ENCODE data around the gene SVBP.
A peak's percentile ranks its signal among the peaks of the same experiment; 100 is the strongest.

SVBP gene

DNA sequence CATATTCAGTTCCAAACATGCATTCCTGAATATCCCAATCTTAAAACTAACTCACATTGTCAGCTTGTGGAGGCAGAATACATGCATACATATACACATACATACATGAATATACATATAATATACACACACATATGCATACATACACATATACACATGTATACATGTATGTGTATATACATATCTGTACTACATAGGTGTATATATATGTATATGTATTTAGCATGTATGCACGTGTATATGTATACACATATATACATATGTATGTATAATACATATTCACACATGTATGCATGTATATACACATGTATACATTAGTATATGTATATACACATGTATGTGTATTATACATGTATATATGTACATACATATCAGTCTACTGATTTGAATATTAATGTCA, 28.0 kb upstream of the SVBP start:
- POLR2A ChIA-PET = interaction anchor here (1.2 to 2.6 kb wide), 2 partner anchors 28 to 47 kb away, joined by 4 to 18 read pairs; partner anchors contain the start of genes ERMAP and SVBP
- CTCF ChIA-PET = interaction anchor here (0.5 to 0.7 kb wide), 2 partner anchors 54 to 247 kb away, joined by 3 read pairs; no protein-coding TSS in a partner anchor
- no peak overlapping the region for H3K4me3 ChIP-seq (ENCODE audit: low read depth, low read length)
- no peaks in the 10 kb centered on the region for H3K4me1 ChIP-seq (ENCODE audit: control insufficient read depth, insufficient read depth, low read length)
- TF ChIP-seq ZNF416 (tag by site-specific recombination; IDR thresholded peaks at IDR 0.05) (no peak), SP3 (tag by site-specific recombination; IDR thresholded peaks at IDR 0.05) (no peak), ZIC2 (tag by site-specific recombination; IDR thresholded peaks at IDR 0.05) (no peak), ZFP69B (tag by site-specific recombination; IDR thresholded peaks at IDR 0.05) (no peak), ZFHX2 (tag by site-specific recombination; conservative IDR thresholded peaks at IDR 0.05) (no peak), ZNF707 (tag by site-specific recombination; IDR thresholded peaks at IDR 0.05) (no peak), ZNF132 (tag by site-specific recombination; IDR thresholded peaks at IDR 0.05; ENCODE audit: borderline replicate concordance) (no peak), ZNF140 (tag by site-specific recombination; IDR thresholded peaks at IDR 0.05) (no peak), OVOL3 (tag by site-specific recombination; IDR thresholded peaks at IDR 0.05) (no peak), ZNF146 (tag by site-specific recombination; IDR thresholded peaks at IDR 0.05) (no peak), ZNF514 (tag by site-specific recombination; IDR thresholded peaks at IDR 0.05) (no peak)
- TF ChIP-seq, protein P1, sequence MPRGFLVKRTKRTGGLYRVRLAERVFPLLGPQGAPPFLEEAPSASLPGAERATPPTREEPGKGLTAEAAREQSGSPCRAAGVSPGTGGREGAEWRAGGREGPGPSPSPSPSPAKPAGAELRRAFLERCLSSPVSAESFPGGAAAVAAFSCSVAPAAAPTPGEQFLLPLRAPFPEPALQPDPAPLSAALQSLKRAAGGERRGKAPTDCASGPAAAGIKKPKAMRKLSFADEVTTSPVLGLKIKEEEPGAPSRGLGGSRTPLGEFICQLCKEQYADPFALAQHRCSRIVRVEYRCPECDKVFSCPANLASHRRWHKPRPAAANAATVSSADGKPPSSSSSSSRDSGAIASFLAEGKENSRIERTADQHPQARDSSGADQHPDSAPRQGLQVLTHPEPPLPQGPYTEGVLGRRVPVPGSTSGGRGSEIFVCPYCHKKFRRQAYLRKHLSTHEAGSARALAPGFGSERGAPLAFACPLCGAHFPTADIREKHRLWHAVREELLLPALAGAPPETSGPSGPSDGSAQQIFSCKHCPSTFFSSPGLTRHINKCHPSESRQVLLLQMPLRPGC (tag by site-specific recombination; IDR thresholded peaks at IDR 0.05) = no peak
- TF ChIP-seq, protein P2, sequence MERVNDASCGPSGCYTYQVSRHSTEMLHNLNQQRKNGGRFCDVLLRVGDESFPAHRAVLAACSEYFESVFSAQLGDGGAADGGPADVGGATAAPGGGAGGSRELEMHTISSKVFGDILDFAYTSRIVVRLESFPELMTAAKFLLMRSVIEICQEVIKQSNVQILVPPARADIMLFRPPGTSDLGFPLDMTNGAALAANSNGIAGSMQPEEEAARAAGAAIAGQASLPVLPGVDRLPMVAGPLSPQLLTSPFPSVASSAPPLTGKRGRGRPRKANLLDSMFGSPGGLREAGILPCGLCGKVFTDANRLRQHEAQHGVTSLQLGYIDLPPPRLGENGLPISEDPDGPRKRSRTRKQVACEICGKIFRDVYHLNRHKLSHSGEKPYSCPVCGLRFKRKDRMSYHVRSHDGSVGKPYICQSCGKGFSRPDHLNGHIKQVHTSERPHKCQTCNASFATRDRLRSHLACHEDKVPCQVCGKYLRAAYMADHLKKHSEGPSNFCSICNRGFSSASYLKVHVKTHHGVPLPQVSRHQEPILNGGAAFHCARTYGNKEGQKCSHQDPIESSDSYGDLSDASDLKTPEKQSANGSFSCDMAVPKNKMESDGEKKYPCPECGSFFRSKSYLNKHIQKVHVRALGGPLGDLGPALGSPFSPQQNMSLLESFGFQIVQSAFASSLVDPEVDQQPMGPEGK (tag by site-specific recombination; IDR thresholded peaks at IDR 0.05) = no peak
- TF ChIP-seq, protein P3, sequence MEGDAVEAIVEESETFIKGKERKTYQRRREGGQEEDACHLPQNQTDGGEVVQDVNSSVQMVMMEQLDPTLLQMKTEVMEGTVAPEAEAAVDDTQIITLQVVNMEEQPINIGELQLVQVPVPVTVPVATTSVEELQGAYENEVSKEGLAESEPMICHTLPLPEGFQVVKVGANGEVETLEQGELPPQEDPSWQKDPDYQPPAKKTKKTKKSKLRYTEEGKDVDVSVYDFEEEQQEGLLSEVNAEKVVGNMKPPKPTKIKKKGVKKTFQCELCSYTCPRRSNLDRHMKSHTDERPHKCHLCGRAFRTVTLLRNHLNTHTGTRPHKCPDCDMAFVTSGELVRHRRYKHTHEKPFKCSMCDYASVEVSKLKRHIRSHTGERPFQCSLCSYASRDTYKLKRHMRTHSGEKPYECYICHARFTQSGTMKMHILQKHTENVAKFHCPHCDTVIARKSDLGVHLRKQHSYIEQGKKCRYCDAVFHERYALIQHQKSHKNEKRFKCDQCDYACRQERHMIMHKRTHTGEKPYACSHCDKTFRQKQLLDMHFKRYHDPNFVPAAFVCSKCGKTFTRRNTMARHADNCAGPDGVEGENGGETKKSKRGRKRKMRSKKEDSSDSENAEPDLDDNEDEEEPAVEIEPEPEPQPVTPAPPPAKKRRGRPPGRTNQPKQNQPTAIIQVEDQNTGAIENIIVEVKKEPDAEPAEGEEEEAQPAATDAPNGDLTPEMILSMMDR (tag by site-specific recombination; IDR thresholded peaks at IDR 0.05) = no peak
- TF ChIP-seq, protein P4, sequence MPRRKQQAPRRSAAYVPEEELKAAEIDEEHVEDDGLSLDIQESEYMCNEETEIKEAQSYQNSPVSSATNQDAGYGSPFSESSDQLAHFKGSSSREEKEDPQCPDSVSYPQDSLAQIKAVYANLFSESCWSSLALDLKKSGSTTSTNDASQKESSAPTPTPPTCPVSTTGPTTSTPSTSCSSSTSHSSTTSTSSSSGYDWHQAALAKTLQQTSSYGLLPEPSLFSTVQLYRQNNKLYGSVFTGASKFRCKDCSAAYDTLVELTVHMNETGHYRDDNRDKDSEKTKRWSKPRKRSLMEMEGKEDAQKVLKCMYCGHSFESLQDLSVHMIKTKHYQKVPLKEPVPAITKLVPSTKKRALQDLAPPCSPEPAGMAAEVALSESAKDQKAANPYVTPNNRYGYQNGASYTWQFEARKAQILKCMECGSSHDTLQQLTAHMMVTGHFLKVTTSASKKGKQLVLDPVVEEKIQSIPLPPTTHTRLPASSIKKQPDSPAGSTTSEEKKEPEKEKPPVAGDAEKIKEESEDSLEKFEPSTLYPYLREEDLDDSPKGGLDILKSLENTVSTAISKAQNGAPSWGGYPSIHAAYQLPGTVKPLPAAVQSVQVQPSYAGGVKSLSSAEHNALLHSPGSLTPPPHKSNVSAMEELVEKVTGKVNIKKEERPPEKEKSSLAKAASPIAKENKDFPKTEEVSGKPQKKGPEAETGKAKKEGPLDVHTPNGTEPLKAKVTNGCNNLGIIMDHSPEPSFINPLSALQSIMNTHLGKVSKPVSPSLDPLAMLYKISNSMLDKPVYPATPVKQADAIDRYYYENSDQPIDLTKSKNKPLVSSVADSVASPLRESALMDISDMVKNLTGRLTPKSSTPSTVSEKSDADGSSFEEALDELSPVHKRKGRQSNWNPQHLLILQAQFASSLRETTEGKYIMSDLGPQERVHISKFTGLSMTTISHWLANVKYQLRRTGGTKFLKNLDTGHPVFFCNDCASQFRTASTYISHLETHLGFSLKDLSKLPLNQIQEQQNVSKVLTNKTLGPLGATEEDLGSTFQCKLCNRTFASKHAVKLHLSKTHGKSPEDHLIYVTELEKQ (tag by site-specific recombination; IDR thresholded peaks at IDR 0.05; ENCODE audit: borderline replicate concordance) = no peak
- H3K27ac ChIP-seq (ENCODE audit: extremely low read depth, low read depth, low read length) = no peak overlapping the region
- peaks cover 7 to 49% of the 10 kb centered on the region in 2 experiments; a peak in 2 of 3 replicates for H3K36me3 ChIP-seq (ENCODE audit: control insufficient read depth in 2 of 2, insufficient read depth in 1 of 2, low read length in 2 of 2)
- no peaks in the 10 kb centered on the region for H3K9me3 ChIP-seq (ENCODE audit: control insufficient read depth, insufficient read depth, low read depth, low read length)

DNA sequence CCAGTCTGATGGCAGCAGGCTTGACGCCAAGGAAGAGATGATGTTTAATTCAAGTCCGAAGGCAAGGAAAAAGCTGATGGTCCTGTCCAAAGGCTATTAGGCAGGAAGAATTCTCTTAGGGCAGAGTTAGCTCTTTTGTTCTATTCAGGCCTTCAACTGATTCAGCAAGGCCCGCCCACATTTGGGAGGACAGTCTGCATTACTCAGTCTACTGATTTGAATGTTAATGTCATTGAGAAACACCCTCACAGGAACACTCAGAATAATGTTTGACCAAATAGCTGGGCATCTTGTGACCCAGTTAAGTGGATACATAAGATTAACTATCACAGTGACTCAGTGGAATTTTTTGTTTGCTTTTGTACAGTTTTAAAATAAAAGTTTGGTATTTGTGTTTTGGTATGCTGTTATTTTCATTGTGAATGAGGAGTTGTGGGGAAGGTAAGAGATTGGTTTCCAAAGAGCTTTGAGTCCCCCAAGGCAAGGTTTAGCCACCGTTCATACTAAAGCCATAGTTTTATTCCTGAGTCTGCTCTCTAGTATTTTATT, 27.5 kb upstream of the SVBP start:
- Histone ChIP-seq H3K4me1 (ENCODE audit: control insufficient read depth, insufficient read depth, low read length) (no peaks in the 10 kb centered on the region), H3K36me3 (ENCODE audit: control insufficient read depth in 2 of 2, insufficient read depth in 1 of 2, low read length in 2 of 2) (peaks cover 2 to 43% of the 10 kb centered on the region in 2 experiments; a peak in 2 of 3 replicates), H3K27ac (ENCODE audit: extremely low read depth, low read depth, low read length) (no peak overlapping the region), H3K4me3 (ENCODE audit: low read depth, low read length) (no peak overlapping the region), H3K9me3 (ENCODE audit: control insufficient read depth, insufficient read depth, low read depth, low read length) (no peaks in the 10 kb centered on the region)
- ChIA-PET CTCF (interaction anchor here (0.5 to 0.8 kb wide), 2 partner anchors 13 to 248 kb away, joined by 3 to 4 read pairs; no protein-coding TSS in a partner anchor), POLR2A (interaction anchor here (2.6 kb wide), 1 partner anchor 28 kb away, joined by 18 read pairs; the partner anchor contains the start of genes ERMAP and SVBP)
- peak; percentile 90 for TF ChIP-seq ZNF10 (tag by site-specific recombination; IDR thresholded peaks at IDR 0.05)
- TF ChIP-seq ZNF544 (tag by site-specific recombination; IDR thresholded peaks at IDR 0.05) = no peak
